A673 (cell line): ENCODE measurements around the gene MMP24OS. TPM values are rescaled to one million over a fixed set of nuclear protein-coding genes. Genes with fewer than 3 reads are reported as not detected.

Experiments used
- BruUV-seq: library from RNA; stranded (reverse); fragments of 400-500 nt; replicated peaks from 2 replicates; lab custom pipeline; 2021; lab: Mats Ljungman, UMichigan
- CTCF ChIA-PET: fragments of 300-600 bp; sonication (Branson Sonifier 250); formaldehyde crosslinking; loops from one replicate; lab custom pipeline; 2022; ENCODE audit warnings: antibody characterized with exemption; lab: Charles Lee
- POLR2A ChIA-PET: fragments of 300-600 bp; sonication (Branson Sonifier 250); formaldehyde crosslinking; loops from one replicate; lab custom pipeline; 2022; ENCODE audit warnings: antibody characterized with exemption; ENCODE audit not compliant: low non-redundant PET; lab: Charles Lee
- DNase-seq: peaks from one replicate; pipeline ENCODE4 v3.0.0-alpha.2; 2015; ENCODE audit warnings: low spot score
- H3K27ac ChIP-seq: fragments of 200-600 bp; sonication (generic); 2 replicates; pipeline ENCODE4 v1.5.1; 2016; ENCODE audit warnings: mixed run types, low read depth, mild to moderate bottlenecking, mixed read lengths, antibody characterized with exemption, low read length; ENCODE audit not compliant: poor library complexity, severe bottlenecking
- H3K27me3 ChIP-seq: fragments of 200-600 bp; sonication (generic); replicated peaks from 2 replicates; pipeline ENCODE4 v1.6.1; 2017; ENCODE audit warnings: mixed run types, low read depth, mild to moderate bottlenecking, mixed read lengths, antibody characterized with exemption, low read length; ENCODE audit not compliant: insufficient read depth, poor library complexity
- H3K36me3 ChIP-seq: fragments of 200-600 bp; sonication (generic); 2 replicates; pipeline ENCODE4 v1.6.1; 2016; ENCODE audit warnings: mixed run types, mild to moderate bottlenecking, mixed read lengths, antibody characterized with exemption, low read length; ENCODE audit not compliant: insufficient read depth, poor library complexity, severe bottlenecking
- H3K4me1 ChIP-seq: fragments of 200-600 bp; sonication (generic); 2 replicates; pipeline ENCODE4 v1.6.1; 2017; ENCODE audit warnings: mixed run types, mild to moderate bottlenecking, mixed read lengths, antibody characterized with exemption, low read length; ENCODE audit not compliant: insufficient read depth, poor library complexity, severe bottlenecking
- H3K4me3 ChIP-seq: fragments of 200-600 bp; sonication (generic); 2 replicates; pipeline ENCODE4 v1.5.1; 2016; ENCODE audit warnings: low read depth, mixed run types, mild to moderate bottlenecking, mixed read lengths, low read length; ENCODE audit not compliant: poor library complexity, severe bottlenecking
- H3K9me3 ChIP-seq: fragments of 200-600 bp; sonication (generic); 2 replicates; pipeline ENCODE4 v1.6.1; 2016; ENCODE audit warnings: mixed run types, low read depth, mild to moderate bottlenecking, mixed read lengths, antibody characterized with exemption, low read length; ENCODE audit not compliant: poor library complexity, severe bottlenecking
- CTCF ChIP-seq: fragments of 300-800, 200-600 bp; sonication (generic); conservative IDR thresholded peaks from 2 replicates; pipeline ENCODE4 v1.5.1; 2017; ENCODE audit warnings: low read depth, mild to moderate bottlenecking, antibody characterized with exemption, low read length, moderate library complexity, mixed read lengths
- EZH2 ChIP-seq: fragments of 200-600 bp; sonication (generic); IDR thresholded peaks from 2 replicates; pipeline ENCODE4 v1.6.1; 2017; ENCODE audit warnings: borderline replicate concordance, low read depth, mild to moderate bottlenecking, mixed read lengths, antibody characterized with exemption, low read length; ENCODE audit not compliant: poor library complexity, severe bottlenecking
- intact Hi-C: fragments of 100-400 bp; cut with micrococcal nuclease; formaldehyde crosslinking; loops from one replicate; pipeline ENCODE4 v1.10.0; 2022; ENCODE audit not compliant: unreplicated experiment
- total RNA-seq: library from RNA; stranded (reverse); gene quantifications from 2 replicates; pipeline ENCODE4 v1.2.3, GENCODE V29; 2021

The MMP24OS gene
- total RNA-seq, 1 experiment from 2014 or later = 26.2 TPM

- TF ChIP-seq EZH2 = no peak
- TF ChIP-seq CTCF = no peak
- Histone ChIP-seq H3K27ac (no peak overlapping the region), H3K4me3 (no peak overlapping the region), H3K4me1 (no peaks in the 10 kb centered on the region), H3K9me3 (no peaks in the 10 kb centered on the region), H3K27me3 (no peaks in the 10 kb centered on the region), H3K36me3 (no peaks in the 10 kb centered on the region)
- DNase-seq = no peak
- intact Hi-C loops = no loop called here
- BruUV-seq = no TSS peak
- ChIA-PET CTCF (no interaction called here), POLR2A (no interaction called here)
These were observed 13.0 kb upstream of the MMP24OS start for GRCh38 chr20:35290887-35291417.

- no peak for DNase-seq
- POLR2A ChIA-PET = no interaction called here
- BruUV-seq = no TSS peak
These were observed 12.4 kb upstream of the MMP24OS start for GRCh38 chr20:35290186-35290886.

GRCh38 chr20:35288325-35289060, 10.6 kb upstream of the MMP24OS start:
- intact Hi-C loops = no loop called here
- Histone ChIP-seq H3K27ac (no peak overlapping the region), H3K4me3 (no peak overlapping the region), H3K27me3 (no peaks in the 10 kb centered on the region), H3K36me3 (no peaks in the 10 kb centered on the region), H3K9me3 (no peaks in the 10 kb centered on the region), H3K4me1 (peaks cover 3% of the 10 kb centered on the region)
- DNase-seq = no peak
- no peak for TF ChIP-seq EZH2
- TF ChIP-seq CTCF = no peak
- ChIA-PET POLR2A (no interaction called here), CTCF (no interaction called here)
- BruUV-seq = no TSS peak

More at GRCh38 chr20:35290186-35290886, 12.4 kb upstream of the MMP24OS start:
- no peaks in the 10 kb centered on the region for H3K4me1 ChIP-seq
- no peaks in the 10 kb centered on the region for H3K36me3 ChIP-seq
- no peaks in the 10 kb centered on the region for H3K9me3 ChIP-seq
- H3K27me3 ChIP-seq = no peaks in the 10 kb centered on the region
- CTCF ChIA-PET = no interaction called here
- no peak overlapping the region for H3K27ac ChIP-seq
- intact Hi-C loops = no loop called here
- no peak overlapping the region for H3K4me3 ChIP-seq
- TF ChIP-seq EZH2 (no peak), CTCF (no peak)
